Endothelial cell of coronary artery (primary cell): ENCODE results near the gene CLIC4. TPM values are rescaled to one million over a fixed set of nuclear protein-coding genes. Genes with fewer than 3 reads are reported as not detected.

Experiments
- total RNA-seq: library from RNA; depleted of rRNA; stranded (reverse); fragments of >200 nt; gene quantifications from 2 replicates; pipeline ENCODE4 v1.2.3, GENCODE V29; 2014

CLIC4 gene
- 279 and 351 TPM in 2 replicates for total RNA-seq

DNA sequence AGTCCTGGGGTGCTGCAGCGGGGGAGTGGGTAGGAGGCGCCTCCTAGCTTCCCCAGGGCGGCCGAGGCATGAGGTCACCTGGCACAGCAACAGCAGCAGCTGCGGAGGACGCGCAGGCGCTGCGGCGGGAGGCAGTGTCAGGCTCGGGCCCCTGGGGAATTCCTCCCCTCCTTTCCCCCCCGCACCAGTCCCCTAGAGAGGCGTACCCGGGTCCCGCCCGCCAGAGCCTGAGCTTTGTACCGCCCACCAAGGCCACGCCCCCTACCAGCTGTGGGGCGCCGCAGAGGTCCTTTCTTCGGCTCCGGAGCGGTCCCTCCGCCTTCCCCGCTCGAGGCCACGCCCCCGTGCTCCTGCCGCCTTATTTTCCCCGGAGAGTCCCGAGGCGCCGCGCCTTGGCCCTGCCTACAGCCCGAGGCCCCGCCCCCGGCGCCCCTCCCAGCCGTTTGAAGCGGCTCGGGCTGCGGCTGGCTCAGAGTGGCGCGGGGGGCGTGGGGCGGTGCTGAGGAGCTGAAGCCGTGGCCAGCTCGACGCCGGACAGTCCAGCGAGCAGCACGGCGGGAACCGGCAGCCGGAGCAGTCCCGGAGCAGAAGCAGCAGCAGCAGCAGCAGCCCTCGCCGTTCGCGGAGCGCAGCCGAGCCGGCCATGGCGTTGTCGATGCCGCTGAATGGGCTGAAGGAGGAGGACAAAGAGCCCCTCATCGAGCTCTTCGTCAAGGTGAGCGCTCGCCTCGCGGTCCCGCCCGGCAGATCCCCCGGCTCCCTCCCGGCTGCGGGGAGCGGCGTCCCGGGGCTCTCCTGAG, at the start of gene CLIC4:
Gene CLIC4, plus strand, starts transcription at position 537 of the 800 bp plus-strand sequence. Its CDS starts 107 bp downstream, at position 644.

Other genes with a start within 250 kb of the CLIC4 start
- 1.1 and 1.3 TPM in 2 replicates for gene RCAN3, start 242.6 kb upstream of the CLIC4 start, total RNA-seq
- not detected in 2 replicates for gene NCMAP, start 189.4 kb upstream of the CLIC4 start, total RNA-seq
- 22.4 and 29.9 TPM in 2 replicates for gene SRRM1, start 102.1 kb upstream of the CLIC4 start, total RNA-seq
- under 0.01 TPM in 1 of 2 replicates, not detected in the other for gene RUNX3, start 184.8 kb downstream of the CLIC4 start, total RNA-seq